Middle frontal gyrus (tissue), 1 donor: Measurements from ENCODE around the gene SFXN1.

Experiments used
- DNase-seq: peaks from one replicate; pipeline ENCODE4 v3.0.0-alpha.2; 2015; ENCODE audit warnings: low spot score; ENCODE audit errors: extremely low spot score

The SFXN1 gene

GRCh38 chr5:175573493-175574269, 95.3 kb downstream of the SFXN1 start:
- no peak for DNase-seq

- no peak for DNase-seq
These were observed 96.9 kb downstream of the SFXN1 start for GRCh38 chr5:175575301-175575700.

GRCh38 chr5:175576096-175576495, 97.7 kb downstream of the SFXN1 start:
- no peak for DNase-seq

- DNase-seq, result no peak
These were observed 98.2 kb downstream of the SFXN1 start for GRCh38 chr5:175576591-175576990.
